Embryonic facial prominence (tissue), 1 donor: ENCODE results near the gene COL19A1.

ENCODE experiments used
- DNase-seq: peaks from one replicate; pipeline ENCODE4 v3.0.0-alpha.2; 2016; ENCODE audit errors: extremely low spot score

The COL19A1 gene

DNA sequence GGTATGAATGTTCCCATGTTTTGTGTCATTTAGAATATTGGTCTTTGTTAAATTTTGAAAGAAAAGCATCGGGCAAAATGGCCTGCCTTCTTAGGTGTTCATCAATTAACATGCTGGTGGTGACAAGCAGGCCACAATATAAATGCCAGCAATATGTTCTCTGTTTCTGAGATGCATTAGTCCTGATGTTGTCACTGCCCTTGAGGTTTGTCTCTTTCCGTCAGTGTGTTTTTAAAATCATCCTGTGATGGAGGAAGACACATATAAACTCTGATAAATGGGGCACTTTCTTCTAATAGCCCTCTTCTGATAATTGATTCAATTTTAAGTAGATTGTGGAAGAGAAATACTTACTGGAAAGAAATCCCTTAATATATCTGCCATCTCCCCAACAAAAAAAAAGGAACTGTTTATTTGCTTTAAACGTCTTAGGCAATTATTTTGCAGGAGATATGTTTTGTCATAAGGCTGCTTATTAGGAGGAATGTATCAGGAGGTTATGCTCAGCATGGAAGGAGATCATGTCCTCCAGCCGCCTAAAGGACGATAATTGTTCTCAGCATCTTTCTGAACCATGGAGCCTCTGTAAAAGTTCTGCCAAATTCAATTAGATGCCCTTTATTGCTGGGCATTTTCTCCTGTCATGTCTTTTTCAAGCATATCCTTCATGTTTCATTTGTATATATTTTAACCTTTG lies 302.5 kb downstream of the COL19A1 start:
- DNase-seq, result no peak

DNA sequence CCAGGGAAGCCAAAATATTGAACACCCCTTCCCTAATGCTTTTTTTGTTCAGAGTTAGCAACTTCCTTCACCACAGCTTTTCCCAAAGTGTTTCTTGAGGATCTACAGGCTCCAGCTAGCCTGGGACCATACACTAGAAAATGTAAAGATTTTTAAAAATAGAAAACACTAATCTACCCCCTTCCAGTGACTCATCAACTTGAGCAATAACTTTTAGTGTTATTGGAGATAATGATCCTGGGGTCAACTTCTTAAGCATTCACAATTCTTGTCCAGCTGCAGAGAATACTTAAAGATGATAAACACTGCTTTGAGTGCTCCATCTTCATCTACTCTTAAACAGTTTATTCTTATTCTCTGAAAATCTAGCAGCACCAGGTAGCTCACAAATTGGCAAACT lies 304.9 kb downstream of the COL19A1 start:
- DNase-seq, result no peak

DNA sequence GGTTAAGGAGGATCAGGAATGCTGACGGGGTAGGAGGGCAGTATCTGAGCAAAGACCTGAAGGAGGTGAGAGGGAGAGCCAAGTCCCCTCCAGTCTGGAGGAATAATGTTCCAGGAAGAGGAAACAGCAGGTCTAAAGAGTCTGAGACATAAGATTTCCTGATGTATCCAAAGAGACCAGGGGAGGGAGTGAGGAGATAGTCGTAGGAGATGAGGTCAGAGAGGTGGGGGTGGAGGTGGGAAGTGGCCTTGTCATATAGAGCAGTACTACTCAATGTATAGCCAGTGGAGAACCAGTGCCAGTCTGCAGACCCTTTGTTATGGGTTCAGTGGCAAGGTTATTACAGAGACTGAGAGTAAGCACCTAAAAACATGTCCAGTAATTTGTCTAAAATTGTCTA lies 305.9 kb downstream of the COL19A1 start:
- no peak for DNase-seq

DNA sequence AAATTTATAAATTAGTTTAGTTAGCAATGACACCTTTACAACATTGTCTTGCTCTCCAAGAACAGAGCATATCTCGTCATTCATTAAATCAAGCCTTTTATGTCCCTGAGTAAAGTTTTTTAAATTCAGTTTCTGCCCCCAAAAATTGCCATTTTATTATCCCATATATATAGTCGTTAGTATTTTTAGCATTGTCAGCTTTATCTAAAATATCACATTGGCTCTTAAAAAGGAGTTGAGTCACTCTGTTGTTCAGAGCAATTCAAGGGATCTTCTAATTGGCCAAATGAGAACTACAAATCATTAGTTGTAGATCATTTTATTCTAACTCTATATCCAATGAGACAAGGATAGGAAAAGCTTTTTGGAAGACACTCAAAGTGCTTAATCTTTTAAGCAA lies 309.4 kb downstream of the COL19A1 start:
- DNase-seq, result no peak

DNA sequence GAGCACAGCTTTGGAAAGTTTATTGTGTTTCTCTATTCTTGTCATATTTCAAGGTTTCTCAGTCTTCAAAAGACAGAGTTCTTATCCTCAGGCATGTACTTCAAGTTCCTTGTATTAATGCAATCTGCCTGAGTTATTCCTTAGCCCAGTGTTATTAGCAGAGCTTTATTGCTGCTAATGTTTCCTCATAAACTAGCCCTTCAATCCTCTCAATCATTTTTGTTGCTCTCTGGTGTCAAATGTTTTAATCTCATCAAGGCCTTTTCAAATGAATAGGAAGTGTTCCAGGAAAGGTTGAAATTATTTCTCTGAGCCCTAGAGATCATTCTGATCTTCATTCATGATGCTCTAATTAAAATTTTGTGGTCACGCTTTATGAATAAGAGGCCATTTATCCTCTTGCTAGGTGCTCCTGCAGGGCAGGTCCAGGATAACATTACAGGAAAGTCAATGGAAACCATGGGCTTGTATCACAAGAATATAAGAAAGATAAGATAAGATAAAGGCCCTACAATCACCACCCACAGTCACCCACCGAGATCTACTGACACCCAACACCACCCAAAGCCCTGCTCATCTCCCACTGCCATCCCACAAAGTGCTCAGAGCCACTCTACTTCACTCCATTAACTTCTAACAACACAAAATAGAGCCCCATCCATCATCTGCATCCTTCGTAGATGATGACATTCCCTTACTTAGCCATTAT lies 310.6 kb downstream of the COL19A1 start:
- no peak for DNase-seq

DNA sequence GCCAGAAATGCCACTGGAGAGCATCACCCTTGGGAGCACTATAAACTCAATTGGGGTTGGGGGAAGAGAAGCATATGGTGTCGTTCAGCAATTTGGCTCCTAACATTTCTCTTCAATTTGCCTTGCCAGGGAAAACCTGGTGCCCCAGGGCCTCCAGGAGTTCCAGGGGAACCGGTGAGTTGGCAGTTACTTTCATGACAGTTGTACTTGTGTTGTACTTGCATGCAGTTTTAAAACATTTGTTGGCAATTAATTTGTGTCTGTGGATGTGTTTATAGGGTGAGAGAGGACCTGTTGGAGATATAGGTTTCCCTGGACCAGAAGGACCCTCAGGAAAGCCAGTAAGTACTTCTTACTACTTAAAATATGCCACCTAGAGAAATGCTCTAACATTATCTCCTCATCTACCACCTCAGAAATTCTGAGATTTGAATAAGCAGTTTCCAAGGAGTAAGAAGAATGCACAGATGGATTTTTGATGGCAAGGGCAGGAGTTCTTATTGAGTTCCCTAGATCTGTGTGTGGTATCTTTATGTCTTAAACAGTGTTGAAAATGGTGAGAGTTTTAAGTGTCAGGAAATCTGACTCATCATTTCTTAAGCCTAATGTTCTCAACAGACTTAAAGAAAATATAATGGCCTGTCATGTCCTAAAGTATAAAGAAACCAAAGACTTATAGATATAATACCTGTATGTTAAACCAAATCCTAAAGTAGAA lies 314.0 kb downstream of the COL19A1 start:
- no peak for DNase-seq

DNA sequence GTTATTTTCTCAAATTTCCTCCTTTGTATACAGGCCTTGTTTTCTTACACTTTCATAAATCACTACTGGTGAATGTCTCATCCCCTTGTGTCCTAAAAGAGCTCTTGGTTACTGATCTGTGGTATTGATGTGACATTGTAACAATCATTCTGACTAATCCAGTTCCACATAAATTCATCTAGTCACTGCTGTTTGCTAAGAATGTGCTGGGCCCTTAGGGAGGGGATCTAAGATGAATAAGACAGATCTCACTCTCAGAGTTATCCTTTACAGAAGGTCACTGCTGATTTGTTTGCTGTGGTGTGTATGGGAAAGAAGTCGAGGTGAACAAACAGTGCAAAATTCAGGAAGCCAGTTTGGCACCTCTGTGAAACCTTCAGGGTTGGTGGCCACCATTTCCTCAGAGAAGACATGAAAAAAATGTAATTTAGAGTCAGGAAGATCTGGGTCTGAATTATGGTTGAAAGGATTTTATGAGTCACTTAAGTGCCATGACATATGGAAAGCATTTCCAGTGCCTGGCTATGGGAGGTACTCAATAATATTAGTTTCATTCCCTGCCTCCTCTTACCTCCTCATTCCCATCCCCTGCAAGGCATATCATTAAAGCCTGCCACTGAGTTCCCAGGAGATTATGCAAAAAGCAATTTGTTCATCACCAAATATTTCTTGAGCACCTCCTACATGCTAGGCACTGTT lies 314.7 kb downstream of the COL19A1 start:
- no peak for DNase-seq

DNA sequence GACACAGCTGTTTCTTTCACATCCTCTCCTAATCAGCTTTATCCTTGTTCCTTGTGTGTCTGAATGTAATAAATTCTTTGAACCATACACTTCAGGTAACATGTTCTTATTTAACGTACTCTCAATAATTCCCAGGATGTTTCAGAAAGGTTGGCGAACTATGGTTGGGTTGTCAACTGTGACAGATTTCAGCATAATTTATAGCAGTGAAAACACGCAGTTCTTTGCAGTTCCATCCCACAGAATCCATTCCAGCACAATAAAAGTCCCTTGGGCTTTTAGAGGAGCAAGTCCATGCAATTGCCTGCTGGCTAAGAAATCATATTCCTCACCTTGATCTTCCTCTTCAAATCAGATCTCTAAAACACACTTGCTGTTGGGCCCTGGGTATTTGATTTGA lies 317.2 kb downstream of the COL19A1 start:
- no peak for DNase-seq

DNA sequence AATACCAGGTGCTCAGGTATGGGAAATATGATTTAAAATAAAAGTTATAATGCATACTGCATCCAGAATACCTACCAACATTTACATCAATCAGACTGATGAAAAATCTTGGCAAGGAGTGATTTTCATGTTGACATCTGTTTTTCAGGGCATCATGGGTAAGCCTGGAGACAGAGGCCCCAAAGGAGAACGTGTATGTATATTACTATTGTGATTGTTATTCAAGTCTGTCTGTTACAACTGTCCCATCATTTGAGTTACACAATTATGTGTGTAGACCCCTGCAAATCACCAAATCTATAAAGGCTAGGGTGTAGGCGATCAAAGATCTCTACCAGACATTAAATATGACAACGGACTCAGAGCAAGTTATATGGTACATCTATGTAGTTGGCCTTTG lies 318.4 kb downstream of the COL19A1 start:
- DNase-seq, result no peak

DNA sequence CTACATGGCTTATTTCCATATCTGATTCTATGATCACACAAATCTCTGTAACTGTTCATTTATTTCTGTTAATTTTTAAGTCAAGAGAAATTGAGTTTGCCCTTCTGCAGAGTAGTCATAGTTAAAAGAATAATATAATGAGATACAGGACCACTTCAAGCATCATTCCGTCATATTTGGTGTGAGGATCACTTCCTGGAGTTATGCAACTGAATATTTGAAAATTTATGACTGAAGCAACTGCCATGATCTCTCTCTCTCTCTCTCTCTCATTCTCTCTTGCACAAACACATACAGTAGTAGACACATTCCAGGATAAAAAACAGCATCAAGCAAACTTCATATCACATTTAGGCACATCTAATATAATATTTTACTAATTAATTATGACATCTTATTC lies 320.1 kb downstream of the COL19A1 start:
- no peak for DNase-seq

DNA sequence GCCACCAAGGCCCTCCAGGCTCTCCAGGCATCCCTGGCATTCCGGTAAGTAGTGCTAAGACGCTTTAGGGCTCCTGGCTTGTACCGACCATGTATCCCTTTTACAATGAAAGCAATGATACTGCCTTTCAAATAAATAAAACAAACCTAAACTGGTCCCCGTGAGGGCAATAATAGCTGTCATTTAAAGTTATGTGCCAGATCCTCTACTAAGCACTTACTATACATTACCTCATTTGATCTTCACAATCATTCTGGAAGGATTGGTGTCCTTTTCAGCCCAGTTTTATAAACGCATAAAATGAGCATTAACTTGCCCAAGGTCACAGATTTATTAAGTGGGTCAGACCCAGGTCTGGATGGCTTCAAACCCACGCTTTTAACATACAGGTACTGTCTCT lies 321.8 kb downstream of the COL19A1 start:
- no peak for DNase-seq

DNA sequence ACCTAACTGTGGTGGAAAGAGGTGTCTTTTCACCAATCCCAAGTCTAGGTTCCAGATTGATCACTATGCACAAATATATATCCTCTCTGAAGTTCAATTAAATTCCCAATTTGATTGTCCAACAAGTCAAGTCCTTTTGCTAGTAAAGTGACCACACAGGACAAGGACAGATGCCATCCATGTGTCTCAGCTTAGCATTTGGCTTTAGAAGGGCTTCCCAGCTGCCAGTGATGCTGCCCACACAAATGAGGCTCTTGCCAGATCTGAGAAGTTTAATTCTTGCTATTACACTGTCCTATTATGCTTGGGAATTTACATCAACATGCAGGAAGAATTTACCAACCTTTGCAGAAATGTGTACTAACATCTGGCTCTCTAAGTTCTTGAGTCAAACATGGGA lies 328.1 kb downstream of the COL19A1 start:
- no peak for DNase-seq

DNA sequence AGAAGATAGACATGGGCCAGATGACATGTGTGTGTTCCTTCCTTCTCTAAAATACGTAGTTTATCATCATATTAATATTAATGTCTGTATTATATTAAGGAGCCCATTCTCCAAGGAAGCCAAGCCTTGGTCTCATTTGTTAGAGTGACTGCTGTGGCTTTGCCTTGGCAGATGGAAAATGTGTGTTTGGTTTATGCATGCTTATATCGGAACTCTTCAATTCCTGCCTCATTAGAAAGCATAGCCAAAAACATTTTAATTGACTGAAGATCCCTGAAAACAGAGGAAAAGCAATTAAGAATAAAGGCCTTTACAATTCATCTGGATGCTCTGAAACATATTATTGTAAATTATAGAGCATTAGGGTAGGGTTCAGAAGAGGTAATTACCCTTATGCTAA lies 330.2 kb downstream of the COL19A1 start:
- DNase-seq, result no peak

DNA sequence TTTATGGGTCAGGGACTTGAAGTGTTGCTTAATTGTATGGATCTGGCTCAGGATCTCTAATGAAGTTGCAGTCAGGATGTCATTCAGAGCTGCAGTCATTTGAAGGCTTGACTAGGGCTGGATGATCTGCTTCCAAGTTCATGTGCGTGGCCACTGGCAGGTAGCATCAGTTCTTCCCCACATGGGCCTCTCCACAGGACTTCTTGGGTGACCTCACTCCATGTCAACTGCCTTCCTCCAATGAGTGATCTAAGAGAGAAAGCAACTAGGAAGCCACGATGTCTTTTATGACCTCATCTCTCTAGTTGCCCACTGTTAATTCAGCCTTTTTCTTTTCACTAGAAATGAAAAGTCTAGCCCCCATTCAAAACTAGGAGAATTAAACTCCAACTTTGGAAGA lies 332.4 kb downstream of the COL19A1 start:
- DNase-seq, result no peak

DNA sequence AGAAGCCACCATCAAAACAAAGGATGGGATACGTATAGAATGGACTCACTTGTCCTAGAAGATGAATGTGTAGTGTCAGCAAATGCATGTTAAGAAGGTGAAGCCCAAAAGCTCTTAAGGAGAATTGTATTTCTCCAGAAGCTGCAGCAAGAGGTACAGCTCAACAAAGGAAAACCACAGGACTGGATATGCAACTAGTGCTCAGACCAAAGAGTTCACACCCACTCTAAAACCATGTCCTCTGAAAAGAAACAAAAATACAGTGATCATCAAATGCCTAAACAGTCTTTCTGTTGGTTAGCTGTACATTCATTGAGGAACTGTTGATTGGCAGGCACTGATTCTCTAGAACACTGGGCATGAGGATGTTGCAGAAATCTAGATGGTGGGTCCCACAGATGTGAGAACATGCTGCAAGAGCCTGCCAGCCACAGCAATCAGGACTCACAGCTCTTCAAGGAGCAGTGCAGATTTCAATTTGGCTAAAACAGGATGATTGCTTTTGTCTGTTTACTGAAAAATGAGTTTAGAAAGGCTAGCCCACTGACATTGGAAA lies 342.0 kb downstream of the COL19A1 start:
- DNase-seq, result no peak

DNA sequence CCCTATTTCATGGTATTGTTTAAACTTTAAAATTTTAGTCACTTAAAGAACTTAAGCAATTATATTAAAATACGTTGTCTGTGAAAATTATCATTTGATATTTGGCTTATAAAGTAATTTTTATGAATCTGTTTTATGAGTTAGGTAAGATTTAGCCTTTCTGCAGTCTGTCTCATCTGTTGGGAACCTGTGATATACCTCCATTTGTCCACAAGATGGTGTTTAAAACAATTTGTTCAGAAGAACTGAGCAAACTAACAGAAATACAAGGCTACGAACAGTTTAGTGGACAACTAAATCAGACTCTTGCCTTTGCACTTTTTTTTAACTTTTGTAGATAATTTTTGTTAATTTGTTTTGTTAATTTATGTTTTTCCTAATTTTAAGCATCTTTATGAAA lies 344.1 kb downstream of the COL19A1 start:
- no peak for DNase-seq

DNA sequence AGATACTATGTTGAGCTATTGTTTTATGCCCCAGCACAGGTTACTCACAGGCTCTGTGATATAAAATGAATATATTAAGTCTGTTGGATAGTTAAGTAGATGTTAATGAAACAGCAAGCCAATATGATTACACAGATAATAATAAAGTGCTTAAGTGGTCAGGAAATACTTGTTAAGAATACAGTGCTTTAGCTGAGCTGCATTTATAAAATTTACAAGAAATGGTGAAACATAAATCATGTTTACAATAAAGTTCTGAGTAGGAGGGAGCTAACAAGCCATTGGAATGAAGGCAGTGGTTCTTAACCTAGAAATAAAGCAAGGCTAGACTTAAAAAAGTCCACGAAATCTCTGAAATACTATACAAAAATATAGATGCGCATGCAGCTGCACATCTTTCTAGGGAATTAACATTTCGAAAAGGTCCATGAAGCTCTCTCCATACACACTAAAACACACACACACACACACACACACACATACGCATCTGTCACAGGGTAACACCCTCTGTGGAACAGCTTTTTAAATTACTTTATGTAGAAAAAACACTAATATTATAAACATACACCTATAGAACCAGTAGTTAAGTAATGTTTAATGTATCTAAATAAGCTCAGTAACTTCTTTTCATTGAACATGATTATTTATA lies 349.2 kb downstream of the COL19A1 start:
- no peak for DNase-seq

DNA sequence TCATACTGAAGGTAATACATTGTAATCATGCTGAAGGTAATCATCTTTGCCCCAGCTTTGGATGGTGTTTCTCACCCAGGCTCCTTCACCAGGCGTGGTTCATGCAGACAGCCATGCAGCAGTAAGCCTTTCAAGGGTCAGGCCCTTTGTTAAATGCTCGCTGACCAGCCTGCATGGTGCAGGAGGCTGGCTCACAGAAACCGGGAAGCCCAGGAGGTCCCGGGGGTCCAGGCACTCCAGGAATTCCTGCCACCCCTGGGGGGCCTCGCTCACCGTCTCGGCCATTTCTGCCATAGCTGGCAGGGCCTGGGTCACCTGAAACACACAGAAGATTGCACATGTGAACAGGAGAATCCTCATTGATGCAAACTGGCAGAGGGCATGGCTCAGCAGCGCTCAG lies 350.4 kb downstream of the COL19A1 start:
- DNase-seq, result no peak

DNA sequence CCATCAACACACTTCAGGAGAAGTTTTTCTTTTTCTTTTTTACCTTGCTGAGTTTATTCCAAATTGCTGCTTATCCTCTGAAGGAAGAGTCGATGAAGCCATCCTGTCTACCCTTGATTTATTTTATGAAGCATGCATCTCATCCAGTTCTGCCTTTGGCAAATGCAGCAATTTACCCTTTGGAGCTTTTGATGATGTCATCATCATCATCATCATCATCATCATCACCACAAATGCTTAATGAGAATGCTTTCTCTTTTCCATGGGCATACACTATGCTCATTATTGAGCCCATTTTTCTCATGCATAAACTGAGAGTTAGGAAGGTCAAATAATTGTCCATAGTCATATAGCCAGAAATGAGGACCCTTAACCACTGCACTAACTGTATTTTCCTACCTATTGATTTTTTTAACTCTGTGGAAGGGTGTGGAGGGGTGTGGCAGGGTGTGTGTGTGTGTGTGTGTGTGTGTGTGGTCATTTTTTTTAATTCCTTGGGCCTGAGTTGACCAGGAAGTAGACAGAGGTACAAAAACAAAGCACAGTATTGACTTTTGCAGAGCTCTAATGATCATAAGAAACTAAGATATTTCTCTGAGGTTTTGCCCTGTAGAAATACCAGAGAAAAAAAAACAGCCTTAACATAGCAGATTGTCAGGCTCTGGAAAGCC lies 353.7 kb downstream of the COL19A1 start:
- no peak for DNase-seq

DNA sequence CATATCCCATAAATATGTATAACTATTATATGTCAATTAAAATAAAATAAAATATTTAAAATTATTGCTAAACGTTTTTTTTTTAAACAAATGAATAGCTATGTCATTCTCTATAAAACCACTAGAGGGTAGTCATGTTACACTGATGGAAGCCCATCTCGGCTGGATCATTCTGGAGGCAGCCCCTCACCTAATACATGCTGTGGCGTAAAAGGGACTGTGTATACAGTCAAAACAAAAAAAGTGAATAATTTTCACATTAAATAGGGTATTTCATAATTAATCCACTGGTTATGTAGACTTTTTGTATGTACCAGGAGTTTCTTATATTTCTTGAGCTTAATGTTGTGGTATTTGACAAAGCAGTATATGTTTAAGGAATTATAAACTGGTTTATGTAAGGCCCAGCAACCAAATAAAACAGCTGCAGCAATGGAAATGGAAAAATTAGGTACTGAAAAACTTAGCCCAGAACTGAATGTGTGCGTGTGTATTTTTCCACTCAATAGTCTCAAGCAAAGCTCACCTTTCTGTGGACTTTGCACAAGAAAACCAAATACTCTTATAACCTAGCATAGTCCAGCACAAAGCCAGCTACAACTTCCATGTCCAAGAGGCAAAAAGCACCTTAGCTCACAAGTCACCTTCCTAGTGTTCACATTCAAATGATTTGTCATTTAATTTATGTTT lies 354.8 kb downstream of the COL19A1 start:
- DNase-seq, result no peak
